Heart left ventricle (tissue), 16 donors: ENCODE data around the gene IREB2. TPM values are rescaled to one million over a fixed set of nuclear protein-coding genes. Genes with fewer than 3 reads are reported as not detected.

Source experiments
- ATAC-seq, 4 donors: fragments of 200-7000 bp; cut with Tn5 transposase; one replicate each; pipeline ENCODE4 v1.9.1; 2020 to 2022; ENCODE audit warnings: moderate library complexity in 4 of 4, mild to moderate bottlenecking in 3 of 4, moderate number of reproducible peaks in 1 of 4
- DNase-seq, 5 donors: peaks; one replicate each; pipeline ENCODE4 v3.0.0-alpha.2; 2020
- H3K27ac ChIP-seq, 12 donors: fragments of 200-600 bp; sonication (generic) in 4 of 12; one replicate each; pipeline versions ENCODE4 v1.5.0 to v1.8.0; 2016 to 2022; ENCODE audit warnings: mild to moderate bottlenecking in 2 of 12
- H3K27me3 ChIP-seq, 9 donors: fragments of 200-600 bp; sonication (generic) in 2 of 9; one replicate each; pipeline versions ENCODE4 v1.5.1 to v1.8.0; 2016 to 2022; ENCODE audit warnings: mild to moderate bottlenecking in 3 of 9
- H3K36me3 ChIP-seq, 9 donors: fragments of 200-600 bp; sonication (generic) in 2 of 9; one replicate each; pipeline versions ENCODE4 v1.5.0 to v1.8.0; 2018 to 2022; ENCODE audit warnings: mild to moderate bottlenecking in 2 of 9
- H3K4me1 ChIP-seq, 12 donors: fragments of 200-600 bp; sonication (generic) in 4 of 12; one replicate each; pipeline versions ENCODE4 v1.5.0 to v1.8.0; 2016 to 2022; ENCODE audit warnings: mild to moderate bottlenecking in 3 of 12
- H3K4me3 ChIP-seq, 12 donors: fragments of 200-600 bp; sonication (generic) in 4 of 12; one replicate each; pipeline versions ENCODE4 v1.5.0 to v1.8.0; 2017 to 2022; ENCODE audit warnings: mild to moderate bottlenecking in 9 of 12, moderate library complexity in 4 of 12
- H3K9me3 ChIP-seq, 12 donors: fragments of 200-600 bp; sonication (generic) in 4 of 12; one replicate each; pipeline versions ENCODE4 v1.5.0 to v1.8.0; 2016 to 2022; ENCODE audit warnings: mild to moderate bottlenecking in 1 of 12
- POLR2A ChIP-seq, 2 donors: fragments of 450-650 bp; IDR thresholded peaks; one replicate each; pipeline ENCODE4 v1.6.1; 2017; ENCODE audit warnings: antibody characterized with exemption in 2 of 2, mild to moderate bottlenecking in 2 of 2, moderate library complexity in 2 of 2
- WGBS, 4 donors: extraction: QIAGEN DNeasy Blood & Tissue Kit in 2 of 4; methylation state at CpG; one replicate each; pipeline versions ENCODE4 v1.1.5 to v1.1.7; 2013 to 2018; 5-methylcytosine and 5-hydroxymethylcytosine counted together
- intact Hi-C, 10 donors: fragments of 100-400 bp; cut with DNase I; formaldehyde crosslinking; loops; one replicate each; pipeline versions ENCODE4 v1.11.1 to v1.14.2; 2022
- polyA plus RNA-seq, 2 donors: library from polyadenylated mRNA; stranded (reverse); fragments of 200-250 nt; gene quantifications; one replicate each; pipeline ENCODE4 v1.2.3, GENCODE V29; 2013
- total RNA-seq, 9 donors: library from RNA; depleted of rRNA in 2 of 9; stranded (reverse); fragments of >200 nt in 2 of 9; fragmentation: NEBNext Ultra II Directional in 3 of 9; extraction: Animal tissue kit (Norgen Biotek cat#: 25700) in 3 of 9; gene quantifications; one replicate each; pipeline versions ENCODE4 v1.1.0 to v1.2.4, GENCODE V29; 2016 to 2023
- TF ChIP-seq, protein P1 (sequence below), 12 donors: fragments of 200-600 bp; sonication (generic) in 4 of 12; IDR thresholded peaks; one replicate each; pipeline versions ENCODE4 v1.5.0 to v1.8.0; 2018 to 2022; ENCODE audit warnings: antibody characterized with exemption in 12 of 12, mild to moderate bottlenecking in 5 of 12
- donor health status: ischemic (EF 13 %, LVEDD 7.1; RV severe dilation, severe dysfunction).
- donor health status: healthy with polysubstance abuse.
- donor health status: DM: no; HTN: yes; CAD: no.
- donor health status: DM: no; HTN: no; CAD: no.
- donor health status: ischemic (EF 25% LVEDD 6.9; RV normal size, moderate dysfunction).
- donor health status: ischemic (EF 25% LVEDD 5.7; RV mildly dilated, moderate dysfunction).
- donor health status: healthy.
- donor health status: DM: yes; HTN: yes; CAD: no.
- donor health status: ischemic (EF 35%, LVEDD 5.7; RV mildly dilated, moderate dysfunction).
- donor health status: nonischemic (EF 11% LVEDD 7.7; RV severe dilation, severe dysfunction).
- donor health status: DM: yes; HTN: yes; CAD: no.
- donor health status: PGD.
- donor health status: ischemic (EF 29% LVEDD 5.4; RV normal size, mild dysfunction).
- donor health status: nonischemic (EF 23%, LVEDD 6.1; RV moderate dilation, normal function).

IREB2 gene
- total and polyA plus RNA-seq, 11 donors = 6.3 to 50.0 (median 29.5) TPM

DNA sequence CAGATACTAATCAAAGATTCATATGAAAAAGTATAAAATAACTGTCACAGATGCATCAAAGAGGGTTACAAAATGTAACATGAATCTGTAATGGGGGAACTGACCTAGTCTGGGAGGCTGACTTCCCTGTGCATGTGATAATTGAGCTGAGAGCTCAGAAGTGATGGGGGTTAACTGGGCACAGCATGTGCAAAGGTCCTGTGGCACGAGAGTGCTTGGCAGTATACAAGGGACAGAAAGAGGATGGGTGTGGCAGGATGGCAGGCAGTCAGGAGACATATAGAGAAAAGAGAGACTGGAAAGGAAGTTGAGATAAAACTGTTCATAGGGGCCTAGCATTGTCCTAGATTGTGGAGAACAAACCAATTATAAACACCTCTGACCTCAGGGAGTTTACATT is 47.8 kb upstream of the IREB2 start:
- 74 to 89% (median 85%) methylated on average over 1 of the region's 1 CpG for WGBS, 4 donors
- TF ChIP-seq POLR2A (IDR thresholded peaks at IDR 0.05) = no peak
- TF ChIP-seq, protein P1, sequence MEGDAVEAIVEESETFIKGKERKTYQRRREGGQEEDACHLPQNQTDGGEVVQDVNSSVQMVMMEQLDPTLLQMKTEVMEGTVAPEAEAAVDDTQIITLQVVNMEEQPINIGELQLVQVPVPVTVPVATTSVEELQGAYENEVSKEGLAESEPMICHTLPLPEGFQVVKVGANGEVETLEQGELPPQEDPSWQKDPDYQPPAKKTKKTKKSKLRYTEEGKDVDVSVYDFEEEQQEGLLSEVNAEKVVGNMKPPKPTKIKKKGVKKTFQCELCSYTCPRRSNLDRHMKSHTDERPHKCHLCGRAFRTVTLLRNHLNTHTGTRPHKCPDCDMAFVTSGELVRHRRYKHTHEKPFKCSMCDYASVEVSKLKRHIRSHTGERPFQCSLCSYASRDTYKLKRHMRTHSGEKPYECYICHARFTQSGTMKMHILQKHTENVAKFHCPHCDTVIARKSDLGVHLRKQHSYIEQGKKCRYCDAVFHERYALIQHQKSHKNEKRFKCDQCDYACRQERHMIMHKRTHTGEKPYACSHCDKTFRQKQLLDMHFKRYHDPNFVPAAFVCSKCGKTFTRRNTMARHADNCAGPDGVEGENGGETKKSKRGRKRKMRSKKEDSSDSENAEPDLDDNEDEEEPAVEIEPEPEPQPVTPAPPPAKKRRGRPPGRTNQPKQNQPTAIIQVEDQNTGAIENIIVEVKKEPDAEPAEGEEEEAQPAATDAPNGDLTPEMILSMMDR (IDR thresholded peaks at IDR 0.05) = no peak
- Histone ChIP-seq H3K9me3 (no peaks in the 10 kb centered on the region), H3K4me1 (no peaks in the 10 kb centered on the region), H3K27me3 (peaks cover 0 to 34% (median 12%) of the 10 kb centered on the region in 9 donors), H3K4me3 (no peak overlapping the region), H3K27ac (no peak overlapping the region), H3K36me3 (no peaks in the 10 kb centered on the region)
- DNase-seq = no peak
- intact Hi-C loops = no loop called here
- no peak for ATAC-seq

DNA sequence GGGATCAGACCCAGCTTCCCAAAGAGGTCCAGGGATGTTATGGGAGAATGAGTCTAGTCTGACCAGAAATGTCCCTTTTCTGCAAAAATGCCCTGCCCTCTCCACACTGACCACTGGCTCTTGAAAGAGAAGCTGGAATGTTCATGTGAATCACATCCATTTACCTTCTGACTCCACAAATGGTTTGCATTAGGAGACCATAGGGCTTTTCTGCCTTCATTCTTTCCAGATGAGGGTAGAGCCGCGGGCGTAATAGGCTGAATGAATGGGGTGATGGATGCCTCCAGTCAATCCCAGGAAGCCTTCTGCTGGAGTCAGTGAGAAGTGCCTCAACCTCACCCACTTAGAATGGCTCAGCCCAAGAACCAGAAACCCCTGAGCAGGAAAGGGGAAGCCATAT is 47.2 kb upstream of the IREB2 start:
- ATAC-seq = no peak
- peaks cover 0 to 31% (median 6%) of the 10 kb centered on the region in 9 donors for H3K27me3 ChIP-seq
- WGBS, 4 donors = 89 to 94% (median 91%) methylated on average over 3 of the region's 3 CpGs

DNA sequence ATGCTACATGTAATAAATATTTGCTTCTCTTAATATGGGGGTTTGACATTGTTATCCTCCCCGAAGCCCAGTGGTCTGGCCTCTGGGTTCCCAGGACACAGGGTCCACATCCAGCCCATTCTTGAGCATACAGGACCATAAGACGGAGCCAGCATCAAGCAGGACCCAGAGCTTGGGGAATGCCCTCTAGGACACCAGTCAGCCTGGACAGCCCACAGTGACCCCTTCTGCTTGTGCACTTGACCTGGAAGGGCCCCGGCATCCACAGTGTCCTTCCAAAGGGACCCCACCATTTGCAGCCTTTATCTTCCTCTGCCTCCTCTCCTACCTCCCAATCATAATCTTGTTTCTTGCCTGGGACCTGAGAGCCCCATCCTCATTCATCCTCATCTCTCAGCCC is 46.2 kb upstream of the IREB2 start:
- TF ChIP-seq, protein P1 (IDR thresholded peaks at IDR 0.05) = no peak
- TF ChIP-seq POLR2A (IDR thresholded peaks at IDR 0.05) = no peak
- no peak for DNase-seq
- no peak for ATAC-seq
- intact Hi-C loops = no loop called here
- Histone ChIP-seq H3K4me3 (no peak overlapping the region), H3K27me3 (peaks cover 0 to 22% (median 0%) of the 10 kb centered on the region in 9 donors), H3K4me1 (no peaks in the 10 kb centered on the region), H3K9me3 (no peaks in the 10 kb centered on the region), H3K36me3 (no peaks in the 10 kb centered on the region), H3K27ac (no peak overlapping the region)
- WGBS, 4 donors = 91 to 96% (median 93%) methylated on average over 3 of the region's 3 CpGs

More for the DNA sequence above, 47.2 kb upstream of the IREB2 start:
- no peak for TF ChIP-seq POLR2A (IDR thresholded peaks at IDR 0.05)
- TF ChIP-seq, protein P1 (IDR thresholded peaks at IDR 0.05) = no peak
- no peaks in the 10 kb centered on the region for H3K9me3 ChIP-seq
- H3K36me3 ChIP-seq = no peaks in the 10 kb centered on the region
- intact Hi-C loops = no loop called here
- no peak overlapping the region for H3K27ac ChIP-seq
- DNase-seq = no peak
- H3K4me1 ChIP-seq = no peaks in the 10 kb centered on the region
- no peak overlapping the region for H3K4me3 ChIP-seq

DNA sequence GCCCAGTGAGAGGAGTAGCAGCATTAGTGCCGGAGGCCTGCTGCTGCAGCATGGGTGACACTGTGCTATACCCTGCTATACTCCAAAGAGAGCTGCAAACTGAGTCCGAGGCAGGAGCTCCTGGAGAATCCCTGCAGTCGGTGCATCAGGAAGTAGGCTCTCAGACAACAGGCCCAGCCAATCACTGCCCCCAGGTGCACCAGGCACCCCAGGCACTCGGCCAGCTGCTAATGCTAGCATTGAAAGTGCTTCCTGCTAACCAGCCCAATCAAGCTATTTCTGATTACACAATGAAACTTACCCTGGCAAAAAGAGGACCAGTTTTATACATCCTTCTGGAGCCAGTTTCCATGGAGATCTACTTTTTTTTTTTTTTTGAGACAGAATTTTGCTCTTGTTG is 45.6 kb upstream of the IREB2 start:
- intact Hi-C loops = no loop called here
- Histone ChIP-seq H3K27ac (no peak overlapping the region), H3K4me3 (no peak overlapping the region), H3K4me1 (no peaks in the 10 kb centered on the region), H3K27me3 (peaks cover 0 to 18% (median 0%) of the 10 kb centered on the region in 9 donors), H3K9me3 (no peaks in the 10 kb centered on the region), H3K36me3 (no peaks in the 10 kb centered on the region)
- 61 to 69% (median 64%) methylated on average over 4 of the region's 4 CpGs for WGBS, 4 donors
- no peak for DNase-seq
- ATAC-seq = no peak
- TF ChIP-seq POLR2A (IDR thresholded peaks at IDR 0.05) = no peak
- TF ChIP-seq, protein P1 (IDR thresholded peaks at IDR 0.05) = no peak
